Keratinocyte (primary cell): Measurements from ENCODE around the gene PLEKHA8. TPM values are rescaled to one million over a fixed set of nuclear protein-coding genes. Genes with fewer than 3 reads are reported as not detected.

Experiments used
- DNase-seq: peaks from one replicate; pipeline ENCODE4 v3.0.0-alpha.2; 2011; ENCODE audit warnings: low read depth, missing footprints, low spot score
- FAIRE-seq: peaks from 2 replicates; lab custom pipeline; 2011; peaks lifted over from hg19 to GRCh38; lab: Jason Lieb, UNC
- H2AFZ ChIP-seq: 2 replicates; pipeline ENCODE4 v1.6.0; 2012; ENCODE audit warnings: low read length, control low read depth, inconsistent platforms; ENCODE audit not compliant: control insufficient read depth
- H3K27ac ChIP-seq: 2 replicates; pipeline ENCODE4 v1.5.1; 2011; ENCODE audit warnings: low read length; ENCODE audit not compliant: control insufficient read depth, insufficient read depth
- H3K27me3 ChIP-seq: 3 replicates; pipeline ENCODE4 v1.6.0; 2011; ENCODE audit warnings: low read length; ENCODE audit not compliant: control insufficient read depth, insufficient read depth; ENCODE audit errors: extremely low read depth
- H3K36me3 ChIP-seq, 2 experiments: 2 replicates in 1 of 2; 3 replicates in 1 of 2; pipeline ENCODE4 v1.5.1; 2011; ENCODE audit warnings: low read length in 2 of 2, mild to moderate bottlenecking in 1 of 2; ENCODE audit not compliant: control insufficient read depth in 2 of 2, insufficient read depth in 2 of 2; ENCODE audit errors: extremely low read depth in 1 of 2
- H3K4me1 ChIP-seq: 3 replicates; pipeline ENCODE4 v1.5.1; 2011; ENCODE audit warnings: low read length; ENCODE audit not compliant: control insufficient read depth, insufficient read depth; ENCODE audit errors: extremely low read depth
- H3K4me2 ChIP-seq: 3 replicates; pipeline ENCODE4 v1.6.0; 2011; ENCODE audit warnings: low read depth, low read length; ENCODE audit not compliant: control insufficient read depth, insufficient read depth; ENCODE audit errors: extremely low read depth
- H3K4me3 ChIP-seq, 3 experiments: fragments of 200-600 bp in 1 of 3; sonication (generic) in 1 of 3; 2 replicates in 2 of 3; 3 replicates in 1 of 3; pipeline ENCODE4 v1.5.1; 2011 to 2016; ENCODE audit warnings: low read length in 3 of 3, mild to moderate bottlenecking in 3 of 3, control low read depth in 2 of 3, inconsistent platforms in 1 of 3, low read depth in 1 of 3, mixed read lengths in 1 of 3, mixed run types in 1 of 3, moderate library complexity in 1 of 3; ENCODE audit not compliant: control insufficient read depth in 2 of 3, insufficient read depth in 2 of 3; ENCODE audit errors: extremely low read depth in 1 of 3
- H3K79me2 ChIP-seq: 2 replicates; pipeline ENCODE4 v1.6.0; 2012; ENCODE audit warnings: low read length; ENCODE audit not compliant: control insufficient read depth, insufficient read depth
- H3K9ac ChIP-seq: 3 replicates; pipeline ENCODE4 v1.6.0; 2011; ENCODE audit warnings: low read length; ENCODE audit not compliant: control insufficient read depth, insufficient read depth; ENCODE audit errors: extremely low read depth
- H3K9me1 ChIP-seq: 3 replicates; pipeline ENCODE4 v1.6.0; 2011; ENCODE audit warnings: low read length; ENCODE audit not compliant: control insufficient read depth, insufficient read depth; ENCODE audit errors: extremely low read depth
- H3K9me3 ChIP-seq: 2 replicates; pipeline ENCODE4 v1.5.1; 2012; ENCODE audit warnings: low read depth, low read length; ENCODE audit not compliant: control insufficient read depth
- H4K20me1 ChIP-seq: 3 replicates; pipeline ENCODE4 v1.6.0; 2011; ENCODE audit warnings: low read length; ENCODE audit not compliant: control insufficient read depth, insufficient read depth; ENCODE audit errors: extremely low read depth
- EZH2 ChIP-seq: IDR thresholded peaks from one replicate; pipeline ENCODE4 v1.6.1; 2012; ENCODE audit warnings: inconsistent platforms, mild to moderate bottlenecking, low read length, moderate library complexity
- dilution Hi-C: fragments of 300-500 bp; cut with MboI; formaldehyde crosslinking; loops from one replicate; pipeline ENCODE4 v1.7.0; 2020; ENCODE audit warnings: low sequenced_read_pairs; ENCODE audit not compliant: extremely low pct_ligation_motif_present
- polyA plus RNA-seq, 5 experiments: library from polyadenylated mRNA; depleted of rRNA in 3 of 5; stranded (reverse) in 3 of 5; stranded (forward) in 1 of 5; unstranded in 1 of 5; fragments of >200 nt; gene quantifications; 1 replicate in 1 of 5; 2 replicates in 3 of 5; 3 replicates in 1 of 5; pipeline versions ENCODE4 v1.2.1 to v1.2.3, GENCODE V29; 2011 to 2012; ENCODE audit warnings: missing spikeins in 2 of 5, low read depth in 1 of 5, low replicate concordance in 1 of 5
- TF ChIP-seq, protein P1 (sequence below), 3 experiments: IDR thresholded peaks in 1 of 3; conservative IDR thresholded peaks in 1 of 3; optimal IDR thresholded peaks in 1 of 3; 2 replicates in 2 of 3; 3 replicates in 1 of 3; pipeline versions ENCODE3 to v1.5.1; 2011; ENCODE audit warnings: low read length in 3 of 3, mild to moderate bottlenecking in 3 of 3, moderate library complexity in 2 of 3, control low read depth in 1 of 3, inconsistent platforms in 1 of 3; ENCODE audit not compliant: insufficient read depth in 2 of 3; ENCODE audit errors: extremely low read depth in 1 of 3

Gene PLEKHA8
- polyA plus RNA-seq, 1 donor (not counting 4 experiments of a cell fraction or from before 2014, with no cell fraction given), result 9.6 TPM

DNA sequence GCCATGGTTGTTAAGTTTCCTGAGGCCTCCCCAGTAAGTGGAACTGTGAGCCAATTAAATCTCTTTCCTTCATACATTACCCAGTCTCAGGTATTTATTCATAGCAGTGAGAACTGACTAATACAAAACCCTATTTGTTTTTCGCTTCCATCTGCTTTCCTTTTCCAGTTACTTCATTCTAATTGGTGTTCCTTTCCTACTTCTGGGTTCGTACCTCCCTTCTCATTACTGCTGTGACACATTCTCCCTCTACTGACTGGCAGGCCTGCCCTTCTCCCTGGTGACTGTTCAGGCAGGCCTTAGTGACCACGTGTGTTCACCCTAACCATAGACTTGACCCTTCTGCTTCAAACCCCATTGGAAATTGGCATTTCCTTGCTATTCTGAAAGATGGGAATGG, 144.2 kb downstream of the PLEKHA8 start:
- Histone ChIP-seq H3K9me3 (no peaks in the 10 kb centered on the region), H3K4me2 (peak overlapping the region; percentile 75), H4K20me1 (no peaks in the 10 kb centered on the region), H3K9me1 (no peaks in the 10 kb centered on the region), H3K4me1 (peaks cover 43% of the 10 kb centered on the region), H3K9ac (peak overlapping the region; percentile 62), H3K27ac (peak overlapping the region; percentile 95), H3K36me3 (no peaks in the 10 kb centered on the region), H2AFZ (no peak overlapping the region), H3K27me3 (no peaks in the 10 kb centered on the region), H3K4me3 (peak overlapping the region in 1 of 3 experiments; percentile 8), H3K79me2 (no peaks in the 10 kb centered on the region)
- TF ChIP-seq, protein P1, sequence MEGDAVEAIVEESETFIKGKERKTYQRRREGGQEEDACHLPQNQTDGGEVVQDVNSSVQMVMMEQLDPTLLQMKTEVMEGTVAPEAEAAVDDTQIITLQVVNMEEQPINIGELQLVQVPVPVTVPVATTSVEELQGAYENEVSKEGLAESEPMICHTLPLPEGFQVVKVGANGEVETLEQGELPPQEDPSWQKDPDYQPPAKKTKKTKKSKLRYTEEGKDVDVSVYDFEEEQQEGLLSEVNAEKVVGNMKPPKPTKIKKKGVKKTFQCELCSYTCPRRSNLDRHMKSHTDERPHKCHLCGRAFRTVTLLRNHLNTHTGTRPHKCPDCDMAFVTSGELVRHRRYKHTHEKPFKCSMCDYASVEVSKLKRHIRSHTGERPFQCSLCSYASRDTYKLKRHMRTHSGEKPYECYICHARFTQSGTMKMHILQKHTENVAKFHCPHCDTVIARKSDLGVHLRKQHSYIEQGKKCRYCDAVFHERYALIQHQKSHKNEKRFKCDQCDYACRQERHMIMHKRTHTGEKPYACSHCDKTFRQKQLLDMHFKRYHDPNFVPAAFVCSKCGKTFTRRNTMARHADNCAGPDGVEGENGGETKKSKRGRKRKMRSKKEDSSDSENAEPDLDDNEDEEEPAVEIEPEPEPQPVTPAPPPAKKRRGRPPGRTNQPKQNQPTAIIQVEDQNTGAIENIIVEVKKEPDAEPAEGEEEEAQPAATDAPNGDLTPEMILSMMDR (optimal IDR thresholded peaks at IDR 0.05 in 1 of 3, IDR thresholded peaks at IDR 0.05 in 1 of 3, conservative IDR thresholded peaks at IDR 0.05 in 1 of 3; ENCODE audit: extremely low read depth in 1 of 3, insufficient read depth in 2 of 3, low read length in 3 of 3), result no peak
- TF ChIP-seq EZH2, result no peak
- FAIRE-seq (no peak), DNase-seq (no peak)
- dilution Hi-C loops, result no loop called here

DNA sequence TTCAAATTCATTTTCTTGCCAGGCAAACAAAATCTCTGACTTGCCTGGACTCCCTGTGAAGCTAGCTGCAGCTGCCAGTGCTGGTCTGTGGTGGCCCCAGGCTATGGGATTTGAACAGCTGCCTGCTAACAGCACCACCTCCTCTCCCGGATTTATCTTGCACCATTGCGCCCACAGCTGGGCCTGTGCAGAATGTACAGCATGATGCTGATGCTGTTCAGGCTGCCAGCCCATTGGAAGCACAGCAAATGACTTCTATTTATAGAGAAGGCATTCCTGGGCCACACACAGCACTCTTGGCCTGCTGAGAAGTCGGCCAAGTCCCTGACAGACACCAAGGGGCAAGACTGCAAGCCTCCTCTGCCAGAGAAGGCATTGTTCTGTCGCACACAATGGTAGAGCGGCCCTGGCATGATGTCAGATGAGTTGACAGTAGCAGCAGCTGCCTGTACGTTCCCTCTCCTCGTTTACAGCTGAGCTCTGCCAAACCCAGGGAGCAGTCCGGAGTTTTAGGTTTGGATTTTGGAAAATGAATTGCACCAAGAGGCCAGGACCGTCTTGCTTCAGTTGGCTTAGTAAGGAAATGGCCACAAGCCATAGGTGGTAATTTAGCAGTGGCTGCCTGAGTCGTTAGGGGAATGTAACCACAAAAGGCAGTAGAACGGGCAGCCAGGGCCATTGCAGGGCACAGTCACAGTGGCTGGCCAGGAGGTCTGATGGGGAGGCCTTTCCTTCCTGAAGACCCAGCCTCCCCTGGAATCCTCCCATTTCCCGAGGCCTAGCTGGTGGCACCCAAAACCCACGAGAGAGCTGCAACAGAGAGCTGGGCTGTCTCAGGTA, 145.1 kb downstream of the PLEKHA8 start:
- H3K9ac ChIP-seq, result peak overlapping the region; percentile 62
- dilution Hi-C loops, result no loop called here
- H3K9me3 ChIP-seq, result no peaks in the 10 kb centered on the region
- H3K9me1 ChIP-seq, result no peaks in the 10 kb centered on the region
- peak; percentile 100 for DNase-seq
- no peaks in the 10 kb centered on the region for H3K27me3 ChIP-seq
- no peaks in the 10 kb centered on the region for H4K20me1 ChIP-seq
- no peaks in the 10 kb centered on the region for H3K79me2 ChIP-seq
- H3K4me3 ChIP-seq, result peak overlapping the region in 1 of 3 experiments; percentile 8
- no peaks in the 10 kb centered on the region for H3K36me3 ChIP-seq
- FAIRE-seq, result peak; percentile 98
- H2AFZ ChIP-seq, result peak overlapping the region; percentile 45
- H3K4me1 ChIP-seq, result peaks cover 43% of the 10 kb centered on the region
- no peak for TF ChIP-seq EZH2
- TF ChIP-seq, protein P1 (optimal IDR thresholded peaks at IDR 0.05 in 1 of 3, IDR thresholded peaks at IDR 0.05 in 1 of 3, conservative IDR thresholded peaks at IDR 0.05 in 1 of 3; ENCODE audit: extremely low read depth in 1 of 3, insufficient read depth in 2 of 3, low read length in 3 of 3), result peak; percentile 65 to 95 (median 94)
- peak overlapping the region; percentile 75 for H3K4me2 ChIP-seq
- H3K27ac ChIP-seq, result peak overlapping the region; percentile 95
